H1 (cell line): ENCODE measurements around the gene PMPCB. TPM values are rescaled to one million over a fixed set of nuclear protein-coding genes. Genes with fewer than 3 reads are reported as not detected.

ENCODE experiments used
- CTCF ChIA-PET: fragments of 300-600 bp; sonication (Branson Sonifier 250); formaldehyde crosslinking; loops from one replicate; lab custom pipeline; 2021; ENCODE audit not compliant: partially characterized antibody; lab: Charles Lee
- POLR2A ChIA-PET: fragments of 300-600 bp; sonication (Branson Sonifier 250); formaldehyde crosslinking; loops from one replicate; lab custom pipeline; 2021; ENCODE audit warnings: inconsistent platforms; ENCODE audit not compliant: partially characterized antibody; lab: Charles Lee
- DNase-seq, 2 experiments: peaks; one replicate each; pipeline versions ENCODE4 v3.0.0 to v3.0.0-alpha.2; 2010 to 2022; ENCODE audit warnings: low spot score in 2 of 2, low read depth in 1 of 2, mixed read lengths in 1 of 2
- FAIRE-seq: peaks from 2 replicates; lab custom pipeline; 2011; peaks lifted over from hg19 to GRCh38; lab: Jason Lieb, UNC
- H2AFZ ChIP-seq: 2 replicates; pipeline ENCODE4 v1.8.1; 2012; ENCODE audit warnings: low read length, inconsistent platforms
- H2AK5ac ChIP-seq: 2 replicates; pipeline ENCODE4 v1.6.1; 2013; ENCODE audit warnings: low read depth, low read length
- H2BK120ac ChIP-seq: replicated peaks from 2 replicates; pipeline ENCODE3; 2013; ENCODE audit warnings: low read depth, low read length, inconsistent platforms
- H2BK12ac ChIP-seq: 2 replicates; pipeline ENCODE4 v1.6.1; 2013; ENCODE audit warnings: low read depth, low read length
- H2BK15ac ChIP-seq: 2 replicates; pipeline ENCODE4 v1.6.1; 2013; ENCODE audit warnings: low read length
- H2BK20ac ChIP-seq: 2 replicates; pipeline ENCODE4 v1.6.1; 2013; ENCODE audit warnings: low read length
- H2BK5ac ChIP-seq: 2 replicates; pipeline ENCODE4 v1.6.1; 2013; ENCODE audit warnings: low read depth, low read length
- H3K14ac ChIP-seq: 2 replicates; pipeline ENCODE4 v1.6.1; 2013; ENCODE audit warnings: inconsistent platforms; ENCODE audit not compliant: insufficient read length
- H3K18ac ChIP-seq: 2 replicates; pipeline ENCODE4 v1.6.1; 2013; ENCODE audit warnings: low read length; ENCODE audit errors: extremely low read depth
- H3K23ac ChIP-seq: 2 replicates; pipeline ENCODE4 v1.6.1; 2013; ENCODE audit warnings: inconsistent platforms; ENCODE audit not compliant: insufficient read length
- H3K23me2 ChIP-seq: 2 replicates; pipeline ENCODE4 v1.6.1; 2013; ENCODE audit warnings: low read depth, low read length
- H3K27ac ChIP-seq: 2 replicates; pipeline ENCODE4 v1.6.1; 2011; ENCODE audit warnings: low read depth, low read length, inconsistent platforms
- H3K27me3 ChIP-seq, 4 experiments: replicated peaks in 1 of 4; 1 replicate in 1 of 4; 2 replicates in 3 of 4; pipeline versions ENCODE4 v1.6.1 to v1.8.1; 2011 to 2013; ENCODE audit warnings: low read length in 3 of 4, mild to moderate bottlenecking in 3 of 4, inconsistent platforms in 2 of 4, mixed read lengths in 2 of 4, moderate library complexity in 1 of 4; ENCODE audit not compliant: control insufficient read depth in 3 of 4, insufficient read depth in 3 of 4; ENCODE audit errors: extremely low read depth in 1 of 4
- H3K36me3 ChIP-seq, 4 experiments: 2 replicates each; pipeline versions ENCODE4 v1.6.1 to v1.8.1; 2011 to 2013; ENCODE audit warnings: mild to moderate bottlenecking in 4 of 4, low read length in 3 of 4, moderate library complexity in 2 of 4, control low read depth in 1 of 4, inconsistent platforms in 1 of 4; ENCODE audit not compliant: insufficient read depth in 4 of 4, control insufficient read depth in 2 of 4
- H3K4ac ChIP-seq: replicated peaks from 2 replicates; pipeline ENCODE3; 2013; ENCODE audit warnings: low read length, low read depth, mixed read lengths, inconsistent platforms; ENCODE audit not compliant: insufficient read length
- H3K4me1 ChIP-seq, 4 experiments: replicated peaks in 1 of 4; 1 replicate in 1 of 4; 2 replicates in 3 of 4; pipeline versions ENCODE4 v1.6.1 to v1.8.1; 2011 to 2013; ENCODE audit warnings: low read length in 3 of 4, inconsistent platforms in 2 of 4, mixed read lengths in 1 of 4; ENCODE audit not compliant: insufficient read depth in 4 of 4, control insufficient read depth in 3 of 4
- H3K4me2 ChIP-seq, 2 experiments: 2 replicates each; pipeline versions ENCODE4 v1.6.1 to v1.8.1; 2011 to 2013; ENCODE audit warnings: low read depth in 2 of 2, low read length in 2 of 2, control low read depth in 1 of 2, inconsistent platforms in 1 of 2, mild to moderate bottlenecking in 1 of 2; ENCODE audit not compliant: insufficient read depth in 1 of 2
- H3K4me3 ChIP-seq, 4 experiments: fragments of 200-600, 300-600 bp in 1 of 4; sonication (generic), shearing (Covaris generic), sonication (Bioruptor Twin) in 1 of 4; 2 replicates each; pipeline versions ENCODE4 v1.5.1 to v1.8.1; 2011 to 2016; ENCODE audit warnings: low read length in 4 of 4, low read depth in 3 of 4, control low read depth in 2 of 4, inconsistent platforms in 2 of 4, mild to moderate bottlenecking in 2 of 4, mixed read lengths in 1 of 4, moderate library complexity in 1 of 4; ENCODE audit not compliant: insufficient read depth in 2 of 4; ENCODE audit errors: extremely low read depth in 1 of 4
- H3K56ac ChIP-seq: replicated peaks from 2 replicates; pipeline ENCODE3; 2013; ENCODE audit warnings: low read depth, mild to moderate bottlenecking, mixed read lengths, low read length, inconsistent platforms; ENCODE audit not compliant: insufficient read length
- H3K79me1 ChIP-seq: 2 replicates; pipeline ENCODE4 v1.6.1; 2013; ENCODE audit warnings: low read depth, low read length, control low read depth
- H3K79me2 ChIP-seq, 2 experiments: 2 replicates each; pipeline versions ENCODE4 v1.6.1 to v1.8.1; 2012 to 2013; ENCODE audit warnings: low read length in 2 of 2, mild to moderate bottlenecking in 2 of 2, inconsistent platforms in 1 of 2; ENCODE audit not compliant: insufficient read depth in 2 of 2, control insufficient read depth in 1 of 2
- H3K9ac ChIP-seq, 4 experiments: replicated peaks in 1 of 4; 1 replicate in 1 of 4; 2 replicates in 3 of 4; pipeline versions ENCODE4 v1.6.1 to v1.8.1; 2011 to 2013; ENCODE audit warnings: low read depth in 3 of 4, low read length in 3 of 4, control low read depth in 2 of 4, mild to moderate bottlenecking in 2 of 4, moderate library complexity in 2 of 4, inconsistent platforms in 1 of 4; ENCODE audit errors: extremely low read depth in 1 of 4
- H3K9me3 ChIP-seq, 2 experiments: 2 replicates each; pipeline versions ENCODE4 v1.6.1 to v1.8.1; 2012 to 2013; ENCODE audit warnings: mild to moderate bottlenecking in 2 of 2, moderate library complexity in 2 of 2, control low read depth in 1 of 2, inconsistent platforms in 1 of 2, low read depth in 1 of 2, low read length in 1 of 2, mixed read lengths in 1 of 2; ENCODE audit not compliant: insufficient read depth in 2 of 2
- H4K20me1 ChIP-seq, 2 experiments: replicated peaks in 1 of 2; 2 replicates each; pipeline versions ENCODE3 to v1.8.1; 2011 to 2013; ENCODE audit warnings: inconsistent platforms in 2 of 2, low read length in 2 of 2, mild to moderate bottlenecking in 1 of 2; ENCODE audit not compliant: insufficient read depth in 2 of 2, control insufficient read depth in 1 of 2
- H4K5ac ChIP-seq: 2 replicates; pipeline ENCODE4 v1.6.1; 2013; ENCODE audit warnings: low read length, low read depth, mixed read lengths, inconsistent platforms; ENCODE audit not compliant: insufficient read length
- H4K8ac ChIP-seq: 2 replicates; pipeline ENCODE4 v1.8.0; 2013; ENCODE audit warnings: mild to moderate bottlenecking, moderate library complexity, low read length, inconsistent platforms; ENCODE audit not compliant: insufficient read depth; ENCODE audit errors: extremely low read depth
- H4K91ac ChIP-seq: replicated peaks from 2 replicates; pipeline ENCODE3; 2013; ENCODE audit warnings: low read length, mixed read lengths, inconsistent platforms; ENCODE audit not compliant: insufficient read length
- BACH1 ChIP-seq: IDR thresholded peaks from 2 replicates; pipeline ENCODE4 v1.6.1; 2012; ENCODE audit warnings: low read length, improper control_type of control experiment
- PHF8 ChIP-seq: fragments of 200-600 bp; sonication (generic); conservative IDR thresholded peaks from 2 replicates; pipeline ENCODE4 v1.7.1; 2012; ENCODE audit warnings: low read depth, mild to moderate bottlenecking, inconsistent platforms, low read length, moderate library complexity
- SIX5 ChIP-seq: IDR thresholded peaks from 2 replicates; pipeline ENCODE4 v1.6.1; 2011; ENCODE audit warnings: mild to moderate bottlenecking, low read depth, low read length
- TCF12 ChIP-seq: IDR thresholded peaks from 2 replicates; pipeline ENCODE4 v1.6.1; 2011; ENCODE audit warnings: low read depth, mild to moderate bottlenecking, low read length
- WGBS, 2 experiments: shearing (Covaris generic) in 1 of 2; methylation state at CpG; one replicate each; pipeline versions ENCODE4 v1.1.6 to v1.1.7; 2013 to 2015; ENCODE audit warnings: low lambda C conversion rate in 2 of 2, mixed read lengths in 2 of 2, inconsistent platforms in 1 of 2, low coverage in 1 of 2, missing lambda C conversion rate in 1 of 2; ENCODE audit not compliant: insufficient replicate concordance in 2 of 2, insufficient coverage in 1 of 2, insufficient read length in 1 of 2; ENCODE audit errors: extremely low coverage in 1 of 2, missing lambda C conversion rate in 1 of 2; 5-methylcytosine and 5-hydroxymethylcytosine counted together
- long read RNA-seq, 2 experiments: library from RNA in 1 of 2; library from capped mRNA in 1 of 2; stranded (forward); transcript quantifications; one replicate each; pipeline ENCODE4 v2.0.0, GENCODE V29; 2021; ENCODE audit warnings: inconsistent platforms in 1 of 2
- polyA minus RNA-seq, 3 experiments: library from RNA; depleted of rRNA, polyadenylated mRNA; stranded (reverse); fragments of >200 nt; gene quantifications; 1 replicate in 2 of 3; 2 replicates in 1 of 3; pipeline ENCODE4 v1.2.3, GENCODE V29; 2011
- polyA plus RNA-seq, 7 experiments: library from polyadenylated mRNA; depleted of rRNA in 3 of 7; stranded (reverse) in 5 of 7; unstranded in 2 of 7; fragments of >200 nt in 5 of 7; fragments of 200-250 nt in 2 of 7; gene quantifications; 1 replicate in 5 of 7; 2 replicates in 1 of 7; 4 replicates in 1 of 7; pipeline versions ENCODE4 v1.2.1 to v1.2.3, GENCODE V29; 2011 to 2013; ENCODE audit warnings: missing spikeins in 2 of 7, mixed read lengths in 2 of 7
- total RNA-seq: library from RNA; stranded (reverse); fragmentation: NEBNext Ultra II Directional; extraction: Animal tissue kit (Norgen Biotek cat#: 25700); gene quantifications from 2 replicates; pipeline ENCODE4 v1.2.1, GENCODE V29; 2021
- TF ChIP-seq, protein P1 (sequence below): IDR thresholded peaks from 2 replicates; pipeline ENCODE4 v1.6.1; 2012; ENCODE audit warnings: inconsistent platforms

Gene PMPCB, protein sequence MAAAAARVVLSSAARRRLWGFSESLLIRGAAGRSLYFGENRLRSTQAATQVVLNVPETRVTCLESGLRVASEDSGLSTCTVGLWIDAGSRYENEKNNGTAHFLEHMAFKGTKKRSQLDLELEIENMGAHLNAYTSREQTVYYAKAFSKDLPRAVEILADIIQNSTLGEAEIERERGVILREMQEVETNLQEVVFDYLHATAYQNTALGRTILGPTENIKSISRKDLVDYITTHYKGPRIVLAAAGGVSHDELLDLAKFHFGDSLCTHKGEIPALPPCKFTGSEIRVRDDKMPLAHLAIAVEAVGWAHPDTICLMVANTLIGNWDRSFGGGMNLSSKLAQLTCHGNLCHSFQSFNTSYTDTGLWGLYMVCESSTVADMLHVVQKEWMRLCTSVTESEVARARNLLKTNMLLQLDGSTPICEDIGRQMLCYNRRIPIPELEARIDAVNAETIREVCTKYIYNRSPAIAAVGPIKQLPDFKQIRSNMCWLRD
- 81.2 and 83.5 TPM in 2 replicates for total RNA-seq
- 33.0 and 60.6 TPM in 2 replicates for polyA plus RNA-seq (2011; rRNA removed)
- 73.5 TPM for polyA plus RNA-seq (2011; cell fraction: cytosol; rRNA removed)
- polyA plus RNA-seq (2011; cell fraction: nucleus; rRNA removed): 35.2 TPM
- 84.6 to 117 TPM (median 89.3 TPM) in 4 replicates for polyA plus RNA-seq (2012, experiment 1 of 2)
- 11.4 TPM for polyA plus RNA-seq (2012, experiment 2 of 2)
- 55.6 TPM for polyA plus RNA-seq (2013, experiment 1 of 2)
- polyA plus RNA-seq (2013, experiment 2 of 2): 53.8 TPM
- 46.7 and 58.1 TPM in 2 replicates for polyA minus RNA-seq (2011; rRNA and poly(A)+ RNA removed)
- polyA minus RNA-seq (2011; cell fraction: cytosol; rRNA and poly(A)+ RNA removed): 23.1 TPM
- polyA minus RNA-seq (2011; cell fraction: nucleus; rRNA and poly(A)+ RNA removed): 33.9 TPM
- long read RNA-seq, experiment 1, partial matches to known transcripts: 45 of 113 reads
- long read RNA-seq, experiment 1, other reads (novel, unspliced or antisense): 65 of 113 reads
- long read RNA-seq, experiment 2, transcript PMPCB-202 (12 exons, 1,714 nt): minor isoform, 7 of 262 reads
- long read RNA-seq, experiment 2, transcript PMPCB-201 (13 exons, 2,472 nt): major isoform, 225 of 262 reads
- long read RNA-seq, experiment 2, partial matches to known transcripts: 8 of 262 reads
- long read RNA-seq, experiment 2, other reads (novel, unspliced or antisense): 22 of 262 reads

DNA sequence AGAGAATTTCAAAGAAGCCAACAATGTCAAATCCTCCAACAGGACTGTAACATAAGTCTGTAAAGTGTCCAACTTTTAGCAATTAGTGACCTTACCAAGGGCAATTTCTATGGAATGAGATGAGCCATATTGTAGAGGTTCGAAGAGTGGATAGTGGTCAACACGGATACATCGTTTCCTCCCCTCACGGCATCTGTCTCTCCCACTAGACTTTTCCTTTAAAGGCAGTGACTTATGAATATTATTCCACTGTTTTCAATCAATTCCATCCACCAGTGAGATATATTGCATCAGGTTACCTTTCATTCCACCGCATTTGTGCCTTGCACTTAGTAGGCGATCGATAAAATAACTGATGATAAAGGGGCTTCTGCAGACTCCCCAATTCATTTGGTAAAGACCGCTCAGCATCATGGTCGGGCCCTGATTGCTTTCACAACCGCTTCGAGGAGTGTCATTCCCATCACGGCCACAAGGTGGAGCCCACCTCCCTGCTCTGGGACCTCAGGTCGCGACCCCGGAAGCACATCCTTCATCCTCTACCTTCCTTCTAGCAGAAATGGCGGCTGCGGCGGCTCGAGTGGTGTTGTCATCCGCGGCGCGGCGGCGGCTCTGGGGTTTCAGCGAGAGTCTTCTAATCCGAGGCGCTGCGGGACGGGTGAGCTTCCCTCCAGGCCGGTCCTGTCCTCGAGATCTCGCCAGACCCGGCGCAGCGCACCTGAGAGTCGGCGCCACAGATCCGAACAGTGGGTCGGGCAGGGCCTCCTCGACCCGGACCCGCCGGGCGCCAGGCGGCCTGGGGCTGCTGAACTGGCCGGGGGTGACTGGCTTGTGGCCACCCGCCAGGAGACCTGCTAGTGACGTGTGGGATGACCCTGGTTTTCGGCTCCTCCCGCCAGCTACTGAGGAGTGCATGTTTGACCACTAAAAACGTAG, at the start of gene PMPCB:
PMPCB (plus strand) TSS at position 535 of the 936 bp plus-strand sequence; CDS start at position 560, 25 bp downstream.
- peak within 1 kb of the TSS; percentile 88 for H4K5ac ChIP-seq
- 7% methylated on average over 50 of the region's 52 CpGs; no CpG with 5 or more reads in 1 of the 2 experiments for WGBS, 2 experiments
- TF ChIP-seq, protein P1, sequence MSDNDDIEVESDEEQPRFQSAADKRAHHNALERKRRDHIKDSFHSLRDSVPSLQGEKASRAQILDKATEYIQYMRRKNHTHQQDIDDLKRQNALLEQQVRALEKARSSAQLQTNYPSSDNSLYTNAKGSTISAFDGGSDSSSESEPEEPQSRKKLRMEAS: peak; percentile 69
- TF ChIP-seq SIX5 (no peak), PHF8 (peak; percentile 99), BACH1 (no peak), TCF12 (no peak)

More for the DNA sequence above, at the start of gene PMPCB:
- Histone ChIP-seq H3K27me3 (no peaks in the 10 kb centered on the region), H2AFZ (peak within 1 kb of the TSS; percentile 98), H4K8ac (peak within 1 kb of the TSS; percentile 99; the same call in 1 of the 2 replicates), H3K23ac (no peak within 1 kb of the TSS), H2BK15ac (no peak within 1 kb of the TSS), H2BK120ac (no peak within 1 kb of the TSS), H3K4ac (no peak within 1 kb of the TSS), H3K4me1 (peaks cover 0 to 5% (median 0%) of the 10 kb centered on the region in 4 experiments; a peak in 1 of 7 replicates), H2AK5ac (no peak within 1 kb of the TSS), H4K91ac (peak within 1 kb of the TSS; percentile 39), H3K56ac (no peak within 1 kb of the TSS), H3K18ac (peak within 1 kb of the TSS; percentile 88), H2BK5ac (0 out of 2 replicates have a peak within 1 kb of the TSS, but pooled peaks have one; percentile 62), H3K36me3 (peaks cover 0 to 36% (median 24%) of the 10 kb centered on the region in 4 experiments; a peak in 6 of 8 replicates), H3K27ac (peak within 1 kb of the TSS; percentile 94), H2BK12ac (no peak within 1 kb of the TSS), H2BK20ac (no peak within 1 kb of the TSS), H3K9me3 (no peaks in the 10 kb centered on the region), H3K79me2 (peaks cover 0 to 26% of the 10 kb centered on the region in 2 experiments; a peak in 3 of 4 replicates), H3K4me3 (peak within 1 kb of the TSS; percentile 58 to 92 (median 84)), H4K20me1 (peaks cover 0 to 2% of the 10 kb centered on the region in 2 experiments), H3K23me2 (no peaks in the 10 kb centered on the region), H3K4me2 (peak within 1 kb of the TSS; percentile 0 to 75), H3K14ac (no peak within 1 kb of the TSS), H3K79me1 (no peaks in the 10 kb centered on the region; the same call in 1 of the 2 replicates), H3K9ac (peak within 1 kb of the TSS; percentile 76 to 99 (median 92))
- POLR2A ChIA-PET: interaction anchor here (0.7 to 1.9 kb wide), 5 partner anchors 10 to 47 kb away, joined by 3 to 6 read pairs (median 3); partner anchors contain the start of gene DNAJC2
- DNase-seq: peak; percentile 82 to 98
- peak; percentile 48 for FAIRE-seq
- CTCF ChIA-PET: interaction anchor here (0.7 to 1.4 kb wide), 5 partner anchors 10 to 64 kb away, joined by 3 to 5 read pairs (median 3); no protein-coding TSS in a partner anchor
